Keratinocyte (primary cell): ENCODE data around the gene ZNF581. TPM values are rescaled to one million over a fixed set of nuclear protein-coding genes. Genes with fewer than 3 reads are reported as not detected.

ENCODE experiments used
- DNase-seq: peaks from one replicate; pipeline ENCODE4 v3.0.0-alpha.2; 2011; ENCODE audit warnings: low read depth, missing footprints, low spot score
- FAIRE-seq: peaks from 2 replicates; lab custom pipeline; 2011; peaks lifted over from hg19 to GRCh38; lab: Jason Lieb, UNC
- H2AFZ ChIP-seq: 2 replicates; pipeline ENCODE4 v1.6.0; 2012; ENCODE audit warnings: low read length, control low read depth, inconsistent platforms; ENCODE audit not compliant: control insufficient read depth
- H3K27ac ChIP-seq: 2 replicates; pipeline ENCODE4 v1.5.1; 2011; ENCODE audit warnings: low read length; ENCODE audit not compliant: control insufficient read depth, insufficient read depth
- H3K27me3 ChIP-seq: 3 replicates; pipeline ENCODE4 v1.6.0; 2011; ENCODE audit warnings: low read length; ENCODE audit not compliant: control insufficient read depth, insufficient read depth; ENCODE audit errors: extremely low read depth
- H3K36me3 ChIP-seq, 2 experiments: 2 replicates in 1 of 2; 3 replicates in 1 of 2; pipeline ENCODE4 v1.5.1; 2011; ENCODE audit warnings: low read length in 2 of 2, mild to moderate bottlenecking in 1 of 2; ENCODE audit not compliant: control insufficient read depth in 2 of 2, insufficient read depth in 2 of 2; ENCODE audit errors: extremely low read depth in 1 of 2
- H3K4me1 ChIP-seq: 3 replicates; pipeline ENCODE4 v1.5.1; 2011; ENCODE audit warnings: low read length; ENCODE audit not compliant: control insufficient read depth, insufficient read depth; ENCODE audit errors: extremely low read depth
- H3K4me2 ChIP-seq: 3 replicates; pipeline ENCODE4 v1.6.0; 2011; ENCODE audit warnings: low read depth, low read length; ENCODE audit not compliant: control insufficient read depth, insufficient read depth; ENCODE audit errors: extremely low read depth
- H3K4me3 ChIP-seq, 3 experiments: fragments of 200-600 bp in 1 of 3; sonication (generic) in 1 of 3; 2 replicates in 2 of 3; 3 replicates in 1 of 3; pipeline ENCODE4 v1.5.1; 2011 to 2016; ENCODE audit warnings: low read length in 3 of 3, mild to moderate bottlenecking in 3 of 3, control low read depth in 2 of 3, inconsistent platforms in 1 of 3, low read depth in 1 of 3, mixed read lengths in 1 of 3, mixed run types in 1 of 3, moderate library complexity in 1 of 3; ENCODE audit not compliant: control insufficient read depth in 2 of 3, insufficient read depth in 2 of 3; ENCODE audit errors: extremely low read depth in 1 of 3
- H3K79me2 ChIP-seq: 2 replicates; pipeline ENCODE4 v1.6.0; 2012; ENCODE audit warnings: low read length; ENCODE audit not compliant: control insufficient read depth, insufficient read depth
- H3K9ac ChIP-seq: 3 replicates; pipeline ENCODE4 v1.6.0; 2011; ENCODE audit warnings: low read length; ENCODE audit not compliant: control insufficient read depth, insufficient read depth; ENCODE audit errors: extremely low read depth
- H3K9me1 ChIP-seq: 3 replicates; pipeline ENCODE4 v1.6.0; 2011; ENCODE audit warnings: low read length; ENCODE audit not compliant: control insufficient read depth, insufficient read depth; ENCODE audit errors: extremely low read depth
- H3K9me3 ChIP-seq: 2 replicates; pipeline ENCODE4 v1.5.1; 2012; ENCODE audit warnings: low read depth, low read length; ENCODE audit not compliant: control insufficient read depth
- H4K20me1 ChIP-seq: 3 replicates; pipeline ENCODE4 v1.6.0; 2011; ENCODE audit warnings: low read length; ENCODE audit not compliant: control insufficient read depth, insufficient read depth; ENCODE audit errors: extremely low read depth
- CTCF ChIP-seq, 3 experiments: IDR thresholded peaks in 1 of 3; conservative IDR thresholded peaks in 1 of 3; optimal IDR thresholded peaks in 1 of 3; 2 replicates in 2 of 3; 3 replicates in 1 of 3; pipeline versions ENCODE3 to v1.5.1; 2011; ENCODE audit warnings: low read length in 3 of 3, mild to moderate bottlenecking in 3 of 3, moderate library complexity in 2 of 3, control low read depth in 1 of 3, inconsistent platforms in 1 of 3; ENCODE audit not compliant: insufficient read depth in 2 of 3; ENCODE audit errors: extremely low read depth in 1 of 3
- EZH2 ChIP-seq: IDR thresholded peaks from one replicate; pipeline ENCODE4 v1.6.1; 2012; ENCODE audit warnings: inconsistent platforms, mild to moderate bottlenecking, low read length, moderate library complexity
- dilution Hi-C: fragments of 300-500 bp; cut with MboI; formaldehyde crosslinking; loops from one replicate; pipeline ENCODE4 v1.7.0; 2020; ENCODE audit warnings: low sequenced_read_pairs; ENCODE audit not compliant: extremely low pct_ligation_motif_present
- polyA plus RNA-seq, 5 experiments: library from polyadenylated mRNA; depleted of rRNA in 3 of 5; stranded (reverse) in 3 of 5; stranded (forward) in 1 of 5; unstranded in 1 of 5; fragments of >200 nt; gene quantifications; 1 replicate in 1 of 5; 2 replicates in 3 of 5; 3 replicates in 1 of 5; pipeline versions ENCODE4 v1.2.1 to v1.2.3, GENCODE V29; 2011 to 2012; ENCODE audit warnings: missing spikeins in 2 of 5, low read depth in 1 of 5, low replicate concordance in 1 of 5

The ZNF581 gene
- polyA plus RNA-seq, 1 donor (not counting 4 experiments of a cell fraction or from before 2014, with no cell fraction given), result 14.8 TPM

GRCh38 chr19:55684946-55685681 is 41.7 kb downstream of the ZNF581 start:
- no peak for FAIRE-seq
- Histone ChIP-seq H4K20me1 (peaks cover 8% of the 10 kb centered on the region), H3K27ac (no peak overlapping the region), H3K79me2 (peaks cover 69% of the 10 kb centered on the region), H3K4me1 (peaks cover 2% of the 10 kb centered on the region), H3K9me1 (no peaks in the 10 kb centered on the region), H3K9ac (no peak overlapping the region), H3K27me3 (no peaks in the 10 kb centered on the region), H2AFZ (no peak overlapping the region), H3K4me2 (no peak overlapping the region), H3K4me3 (no peak overlapping the region), H3K9me3 (no peaks in the 10 kb centered on the region), H3K36me3 (peaks cover 41 to 45% of the 10 kb centered on the region in 2 experiments)
- TF ChIP-seq CTCF (optimal IDR thresholded peaks at IDR 0.05 in 1 of 3, IDR thresholded peaks at IDR 0.05 in 1 of 3, conservative IDR thresholded peaks at IDR 0.05 in 1 of 3; ENCODE audit: extremely low read depth in 1 of 3, insufficient read depth in 2 of 3, low read length in 3 of 3), result no peak
- TF ChIP-seq EZH2, result no peak
- dilution Hi-C loops, result no loop called here
- DNase-seq, result no peak

GRCh38 chr19:55685776-55686175 is 42.3 kb downstream of the ZNF581 start:
- no peak for TF ChIP-seq EZH2
- TF ChIP-seq CTCF (optimal IDR thresholded peaks at IDR 0.05 in 1 of 3, IDR thresholded peaks at IDR 0.05 in 1 of 3, conservative IDR thresholded peaks at IDR 0.05 in 1 of 3; ENCODE audit: extremely low read depth in 1 of 3, insufficient read depth in 2 of 3, low read length in 3 of 3), result no peak
- no peak overlapping the region for H3K4me3 ChIP-seq
- no peak overlapping the region for H2AFZ ChIP-seq
- H3K27me3 ChIP-seq, result no peaks in the 10 kb centered on the region
- peaks cover 62% of the 10 kb centered on the region for H3K79me2 ChIP-seq
- H3K36me3 ChIP-seq, result peaks cover 39 to 40% of the 10 kb centered on the region in 2 experiments
- no peaks in the 10 kb centered on the region for H3K9me3 ChIP-seq
- no peaks in the 10 kb centered on the region for H3K9me1 ChIP-seq
- no peak for DNase-seq
- dilution Hi-C loops, result no loop called here
- no peaks in the 10 kb centered on the region for H3K4me1 ChIP-seq
- H3K27ac ChIP-seq, result no peak overlapping the region
- H3K4me2 ChIP-seq, result no peak overlapping the region
- FAIRE-seq, result no peak
- H3K9ac ChIP-seq, result no peak overlapping the region
- peaks cover 4% of the 10 kb centered on the region for H4K20me1 ChIP-seq
